ENCODE results near the gene TBXA2R.

GRCh38 chr19:3606174-3606689 is 443 bp downstream of the TBXA2R start:
- TF ChIP-seq CTCF (IDR thresholded peaks at IDR 0.05) (no peak), POLR2A (IDR thresholded peaks at IDR 0.05) (no peak), EP300 (IDR thresholded peaks at IDR 0.05) (no peak), POLR2AphosphoS5 (IDR thresholded peaks at IDR 0.05) (no peak)
